Endothelial cell of umbilical vein (primary cell): ENCODE measurements around the gene GSDME. TPM values are rescaled to one million over a fixed set of nuclear protein-coding genes. Genes with fewer than 3 reads are reported as not detected.
"Not testable (repeated sequence)": the region's sequence is repeated elsewhere in the genome, so short reads cannot be mapped to it uniquely, and the experiment has no call there.

Experiments used
- BruUV-seq: library from RNA; stranded (reverse); fragments of 400-500 nt; replicated peaks from 2 replicates; lab custom pipeline; 2021; lab: Mats Ljungman, UMichigan
- CTCF ChIA-PET: fragments of 300-600, 350-600 bp; sonication (Branson Sonifier 250); formaldehyde crosslinking; loops from one replicate; lab custom pipeline; 2021; ENCODE audit warnings: antibody characterized with exemption, inconsistent platforms; lab: Charles Lee
- POLR2A ChIA-PET: fragments of 300-600, 350-600 bp; sonication (Branson Sonifier 250); formaldehyde crosslinking; loops from one replicate; lab custom pipeline; 2021; ENCODE audit warnings: antibody characterized with exemption, inconsistent platforms; lab: Charles Lee
- DNase-seq: peaks from one replicate; pipeline ENCODE4 v3.0.0-alpha.2; 2011; ENCODE audit warnings: low read depth, low spot score
- FAIRE-seq: peaks from 2 replicates; lab custom pipeline; 2011; peaks lifted over from hg19 to GRCh38; lab: Jason Lieb, UNC
- H2AFZ ChIP-seq: 2 replicates; pipeline ENCODE4 v1.6.0; 2012; ENCODE audit warnings: low read depth, low read length, control low read depth, inconsistent platforms
- H3K27ac ChIP-seq: 2 replicates; pipeline ENCODE4 v1.5.1; 2011; ENCODE audit warnings: low read depth, mild to moderate bottlenecking, control low read depth, low read length, moderate library complexity; ENCODE audit not compliant: insufficient read depth
- H3K27me3 ChIP-seq, 2 experiments: 2 replicates each; pipeline versions ENCODE4 v1.6.0 to v1.6.1; 2011; ENCODE audit warnings: low read length in 2 of 2, mixed read lengths in 1 of 2; ENCODE audit not compliant: control insufficient read depth in 2 of 2, insufficient read depth in 2 of 2
- H3K36me3 ChIP-seq, 2 experiments: 2 replicates in 1 of 2; 3 replicates in 1 of 2; pipeline ENCODE4 v1.5.1; 2011; ENCODE audit warnings: low read length in 2 of 2, mild to moderate bottlenecking in 1 of 2, moderate library complexity in 1 of 2; ENCODE audit not compliant: control insufficient read depth in 2 of 2, insufficient read depth in 2 of 2; ENCODE audit errors: extremely low read depth in 1 of 2
- H3K4me1 ChIP-seq: 3 replicates; pipeline ENCODE4 v1.5.1; 2011; ENCODE audit warnings: mild to moderate bottlenecking, low read length; ENCODE audit not compliant: control insufficient read depth, insufficient read depth; ENCODE audit errors: extremely low read depth
- H3K4me2 ChIP-seq: 2 replicates; pipeline ENCODE4 v1.6.1; 2011; ENCODE audit warnings: low read length, control low read depth, mixed read lengths; ENCODE audit not compliant: insufficient read depth
- H3K4me3 ChIP-seq, 3 experiments: fragments of 200-600 bp in 1 of 3; sonication (generic), shearing (Covaris generic) in 1 of 3; replicated peaks in 1 of 3; 2 replicates each; pipeline ENCODE4 v1.5.1; 2011 to 2016; ENCODE audit warnings: control low read depth in 3 of 3, low read length in 3 of 3, mild to moderate bottlenecking in 2 of 3, inconsistent platforms in 1 of 3, low read depth in 1 of 3, moderate library complexity in 1 of 3; ENCODE audit not compliant: insufficient read depth in 1 of 3
- H3K79me2 ChIP-seq: 2 replicates; pipeline ENCODE4 v1.6.0; 2012; ENCODE audit warnings: low read length, inconsistent platforms; ENCODE audit not compliant: control insufficient read depth, insufficient read depth
- H3K9ac ChIP-seq: replicated peaks from 2 replicates; pipeline ENCODE3; 2011; ENCODE audit warnings: low read length, control low read depth; ENCODE audit not compliant: insufficient read depth; ENCODE audit errors: extremely low read depth
- H3K9me1 ChIP-seq: replicated peaks from 3 replicates; pipeline ENCODE4 v1.6.0; 2011; ENCODE audit warnings: mild to moderate bottlenecking, low read length; ENCODE audit not compliant: control insufficient read depth, insufficient read depth; ENCODE audit errors: extremely low read depth
- H3K9me3 ChIP-seq: replicated peaks from 2 replicates; pipeline ENCODE4 v1.5.1; 2012; ENCODE audit warnings: low read length, inconsistent platforms; ENCODE audit not compliant: control insufficient read depth, insufficient read depth
- H4K20me1 ChIP-seq: replicated peaks from 2 replicates; pipeline ENCODE3; 2011; ENCODE audit warnings: mild to moderate bottlenecking, low read length; ENCODE audit not compliant: control insufficient read depth, insufficient read depth; ENCODE audit errors: extremely low read depth
- CTCF ChIP-seq, 2 donors: IDR thresholded peaks; 1 replicate in 1 of 2; 2 replicates in 1 of 2; pipeline ENCODE4 v1.5.1; 2011; ENCODE audit warnings: low read length in 2 of 2, mild to moderate bottlenecking in 2 of 2, moderate library complexity in 2 of 2, control low read depth in 1 of 2, inconsistent platforms in 1 of 2, low read depth in 1 of 2; ENCODE audit not compliant: insufficient read depth in 1 of 2; ENCODE audit errors: extremely low read depth in 1 of 2
- FOS ChIP-seq: IDR thresholded peaks from 2 replicates; pipeline ENCODE4 v1.6.1; 2011; ENCODE audit warnings: mild to moderate bottlenecking, low read length, moderate library complexity, borderline replicate concordance; ENCODE audit not compliant: insufficient read depth
- GATA2 ChIP-seq: IDR thresholded peaks from 2 replicates; pipeline ENCODE4 v1.7.0; 2011; ENCODE audit warnings: low read depth, mild to moderate bottlenecking, moderate library complexity, mixed read lengths, low read length; ENCODE audit not compliant: insufficient read length, insufficient read depth
- JUN ChIP-seq: IDR thresholded peaks from 2 replicates; pipeline ENCODE4 v1.6.1; 2011; ENCODE audit warnings: borderline replicate concordance, low read depth; ENCODE audit not compliant: insufficient read length, insufficient read depth
- MAX ChIP-seq: IDR thresholded peaks from 2 replicates; pipeline ENCODE4 v1.6.1; 2011; ENCODE audit not compliant: insufficient read depth, insufficient read length
- dilution Hi-C: fragments of 300-500 bp; cut with MboI; formaldehyde crosslinking; loops from one replicate; pipeline ENCODE4 v1.15.0; 2019; ENCODE audit warnings: low sequenced_read_pairs; ENCODE audit not compliant: extremely low pct_ligation_motif_present
- intact Hi-C: fragments of 100-400 bp; cut with micrococcal nuclease; formaldehyde crosslinking; loops from one replicate; pipeline ENCODE4 v1.10.0; 2022
- polyA plus RNA-seq, 4 experiments: library from polyadenylated mRNA; depleted of rRNA in 3 of 4; stranded (reverse) in 3 of 4; unstranded in 1 of 4; fragments of >200 nt; gene quantifications; 2 replicates each; pipeline versions ENCODE4 v1.2.1 to v1.2.3, GENCODE V29; 2011 to 2012; ENCODE audit warnings: missing spikeins in 1 of 4
- total RNA-seq: library from RNA; stranded (reverse); gene quantifications from 2 replicates; pipeline ENCODE4 v1.2.3, GENCODE V29; 2021

Gene GSDME
- total and polyA plus RNA-seq, 2 donors (not counting 3 experiments of a cell fraction or from before 2014, with no cell fraction given): 21.1 to 23.4 TPM

- TF ChIP-seq GATA2 (no peak), MAX (no peak), FOS (no peak), CTCF (IDR thresholded peaks at IDR 0.05; ENCODE audit: extremely low read depth in 1 of 2, insufficient read depth in 1 of 2, low read depth in 1 of 2, low read length in 2 of 2) (no peak), JUN (no peak)
- Histone ChIP-seq H3K9me1 (no peaks in the 10 kb centered on the region), H3K27ac (no peak overlapping the region), H4K20me1 (no peaks in the 10 kb centered on the region), H3K4me3 (no peak overlapping the region), H3K4me1 (no peaks in the 10 kb centered on the region), H3K9me3 (no peaks in the 10 kb centered on the region), H3K9ac (no peak overlapping the region), H3K79me2 (no peaks in the 10 kb centered on the region), H2AFZ (no peak overlapping the region), H3K4me2 (no peak overlapping the region), H3K36me3 (no peaks in the 10 kb centered on the region), H3K27me3 (no peaks in the 10 kb centered on the region)
- FAIRE-seq (peak; percentile 4), DNase-seq (no peak)
- POLR2A ChIA-PET: no interaction called here
- dilution Hi-C loops (no loop called here), intact Hi-C loops (no loop called here)
- BruUV-seq: no TSS peak
- CTCF ChIA-PET: interaction anchor here (1.8 kb wide), 1 partner anchor 16 kb away, joined by 4 read pairs; no protein-coding TSS in a partner anchor
Measured at GRCh38 chr7:24795407-24795767, 38.1 kb upstream of the GSDME start.

GRCh38 chr7:24794751-24795406 lies 37.6 kb upstream of the GSDME start:
- BruUV-seq, H3K27ac ChIP-seq, H3K79me2 ChIP-seq, H3K9ac ChIP-seq, intact Hi-C loops, POLR2A ChIA-PET, H3K9me3 ChIP-seq, H3K4me1 ChIP-seq, H3K9me1 ChIP-seq, H2AFZ ChIP-seq, H3K4me3 ChIP-seq, H4K20me1 ChIP-seq, FAIRE-seq, DNase-seq, dilution Hi-C loops, H3K36me3 ChIP-seq, H3K27me3 ChIP-seq, H3K4me2 ChIP-seq: not testable (repeated sequence)
- CTCF ChIA-PET: interaction anchor here (1.8 kb wide), 1 partner anchor 17 kb away, joined by 4 read pairs; no protein-coding TSS in a partner anchor
